MM.1S (cell line): Measurements from ENCODE around the gene RBM4.

Experiments used
- DNase-seq: peaks from one replicate; pipeline ENCODE4 v3.0.0-alpha.2; 2015
- H2AFZ ChIP-seq: fragments of 300-600 bp; sonication (generic); 2 replicates; pipeline ENCODE4 v1.6.0; 2016; ENCODE audit warnings: antibody characterized with exemption, low read length
- H3F3A ChIP-seq: fragments of 300-600 bp; sonication (generic); 2 replicates; pipeline ENCODE4 v1.6.1; 2016; ENCODE audit warnings: mild to moderate bottlenecking, antibody characterized with exemption, low read length, moderate library complexity, mixed read lengths; ENCODE audit not compliant: insufficient read depth
- H3K27ac ChIP-seq: fragments of 300-600 bp; sonication (generic); 2 replicates; pipeline ENCODE4 v1.5.1; 2016; ENCODE audit warnings: mild to moderate bottlenecking, low read length
- H3K27me3 ChIP-seq: fragments of 300-600 bp; sonication (generic); replicated peaks from 2 replicates; pipeline ENCODE4 v1.6.0; 2016; ENCODE audit warnings: low read length; ENCODE audit not compliant: insufficient read depth
- H3K36me3 ChIP-seq: fragments of 300-600 bp; sonication (generic); replicated peaks from 2 replicates; pipeline ENCODE4 v1.6.1; 2016; ENCODE audit warnings: mild to moderate bottlenecking, low read length, mixed read lengths; ENCODE audit not compliant: insufficient read depth
- H3K4me1 ChIP-seq: fragments of 300-600 bp; sonication (generic); 2 replicates; pipeline ENCODE4 v1.6.1; 2016; ENCODE audit warnings: low read length, mixed read lengths
- H3K4me2 ChIP-seq: fragments of 300-600 bp; sonication (generic); 2 replicates; pipeline ENCODE4 v1.6.0; 2016; ENCODE audit warnings: low read depth, low read length
- H3K4me3 ChIP-seq: fragments of 300-600 bp; sonication (generic); 2 replicates; pipeline ENCODE4 v1.5.1; 2016; ENCODE audit warnings: low read length, mixed read lengths
- H3K79me2 ChIP-seq: fragments of 300-600 bp; sonication (generic); 2 replicates; pipeline ENCODE4 v1.6.1; 2016; ENCODE audit warnings: mixed run types, low read length, mixed read lengths
- H3K9ac ChIP-seq: fragments of 300-600 bp; sonication (generic); 2 replicates; pipeline ENCODE4 v1.6.1; 2016; ENCODE audit warnings: low read length, mixed read lengths
- H3K9me2 ChIP-seq: fragments of 300-600 bp; sonication (generic); replicated peaks from 2 replicates; pipeline ENCODE4 v1.6.1; 2016; ENCODE audit warnings: mild to moderate bottlenecking, low read length, mixed read lengths; ENCODE audit not compliant: insufficient read depth
- H3K9me3 ChIP-seq: fragments of 300-600 bp; sonication (generic); replicated peaks from 2 replicates; pipeline ENCODE4 v1.6.1; 2016; ENCODE audit warnings: mild to moderate bottlenecking, low read length, mixed read lengths; ENCODE audit not compliant: insufficient read depth
- H4K20me1 ChIP-seq: fragments of 300-600 bp; sonication (generic); 2 replicates; pipeline ENCODE4 v1.6.1; 2016; ENCODE audit warnings: mild to moderate bottlenecking, low read length, moderate library complexity, mixed read lengths; ENCODE audit not compliant: insufficient read depth
- CTCF ChIP-seq: fragments of 300-600 bp; sonication (generic); IDR thresholded peaks from 2 replicates; pipeline ENCODE4 v1.5.1; 2016; ENCODE audit warnings: antibody characterized with exemption, low read length, mixed read lengths
- EZH2 ChIP-seq: fragments of 300-600 bp; sonication (generic); optimal IDR thresholded peaks from 2 replicates; pipeline ENCODE3; 2017; ENCODE audit warnings: low read depth, mild to moderate bottlenecking, antibody characterized with exemption, low read length, mixed read lengths
- EZH2phosphoT487 ChIP-seq: fragments of 300-600 bp; sonication (generic); IDR thresholded peaks from 2 replicates; pipeline ENCODE4 v1.6.1; 2018; ENCODE audit warnings: antibody characterized with exemption, low read length

Gene RBM4

GRCh38 chr11:66665369-66665768, 26.9 kb downstream of the RBM4 start:
- DNase-seq: no peak
- H3K4me2 ChIP-seq: no peak overlapping the region
- no peak overlapping the region for H3K27ac ChIP-seq
- H3K9me3 ChIP-seq: no peaks in the 10 kb centered on the region
- peaks cover 8% of the 10 kb centered on the region; the same call in 1 of the 2 replicates for H3K36me3 ChIP-seq
- H3K4me1 ChIP-seq: no peaks in the 10 kb centered on the region
- H2AFZ ChIP-seq: no peak overlapping the region
- no peaks in the 10 kb centered on the region for H3K27me3 ChIP-seq
- no peaks in the 10 kb centered on the region for H3K9me2 ChIP-seq
- peaks cover 62% of the 10 kb centered on the region for H3K79me2 ChIP-seq
- no peak for TF ChIP-seq EZH2
- TF ChIP-seq CTCF: no peak
- TF ChIP-seq EZH2phosphoT487: no peak
- H4K20me1 ChIP-seq: no peaks in the 10 kb centered on the region; the same call in 1 of the 2 replicates
- H3K9ac ChIP-seq: no peak overlapping the region
- H3K4me3 ChIP-seq: no peak overlapping the region
- no peaks in the 10 kb centered on the region for H3F3A ChIP-seq

DNA sequence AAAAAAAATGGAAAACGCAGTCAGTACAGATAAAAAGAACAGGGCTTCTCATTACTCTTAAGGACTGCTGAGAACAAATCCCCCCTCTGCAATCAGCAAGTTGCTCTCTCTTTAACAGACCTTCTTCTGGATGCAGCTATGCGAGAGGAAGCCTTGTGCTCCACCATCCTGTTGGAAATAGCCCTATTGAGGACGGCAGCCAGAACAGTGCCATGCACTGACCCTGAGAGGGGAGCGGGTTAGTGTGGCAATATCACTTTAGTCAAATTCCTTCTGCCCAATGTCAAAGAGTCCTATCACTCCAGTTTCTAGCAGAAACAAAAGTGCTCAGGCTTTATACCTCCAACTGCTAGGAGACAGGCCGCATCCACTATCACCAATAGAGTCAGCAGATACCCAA, 32.3 kb downstream of the RBM4 start:
- no peaks in the 10 kb centered on the region for H3K9me2 ChIP-seq
- H3K9me3 ChIP-seq: no peaks in the 10 kb centered on the region
- H3K4me3 ChIP-seq: no peak overlapping the region
- H3K79me2 ChIP-seq: peaks cover 58% of the 10 kb centered on the region
- H4K20me1 ChIP-seq: no peaks in the 10 kb centered on the region; the same call in 1 of the 2 replicates
- TF ChIP-seq EZH2: no peak
- no peak for TF ChIP-seq EZH2phosphoT487
- TF ChIP-seq CTCF: no peak
- H3K36me3 ChIP-seq: 0 out of 2 replicates have a peak, but pooled peaks cover 5% of the 10 kb centered on the region
- H3K27ac ChIP-seq: no peak overlapping the region
- H3K4me2 ChIP-seq: no peak overlapping the region
- no peak overlapping the region for H2AFZ ChIP-seq
- H3K9ac ChIP-seq: no peak overlapping the region
- no peaks in the 10 kb centered on the region for H3K4me1 ChIP-seq
- no peaks in the 10 kb centered on the region; the same call in 1 of the 2 replicates for H3F3A ChIP-seq
- no peak for DNase-seq
- H3K27me3 ChIP-seq: no peaks in the 10 kb centered on the region

- no peak overlapping the region for H3K9ac ChIP-seq
- no peak overlapping the region for H2AFZ ChIP-seq
- H3K4me1 ChIP-seq: no peaks in the 10 kb centered on the region
- peaks cover 43% of the 10 kb centered on the region for H3K79me2 ChIP-seq
- TF ChIP-seq CTCF: no peak
- TF ChIP-seq EZH2phosphoT487: no peak
- peaks cover 11% of the 10 kb centered on the region for H3F3A ChIP-seq
- H3K9me3 ChIP-seq: no peaks in the 10 kb centered on the region
- H3K4me2 ChIP-seq: no peak overlapping the region
- no peak overlapping the region for H3K27ac ChIP-seq
- no peaks in the 10 kb centered on the region for H3K27me3 ChIP-seq
- H4K20me1 ChIP-seq: no peaks in the 10 kb centered on the region; the same call in 1 of the 2 replicates
- no peaks in the 10 kb centered on the region for H3K9me2 ChIP-seq
- H3K4me3 ChIP-seq: no peak overlapping the region
- DNase-seq: no peak
- H3K36me3 ChIP-seq: no peaks in the 10 kb centered on the region
These were observed 36.6 kb downstream of the RBM4 start for GRCh38 chr11:66674964-66675602.
